PC-3 (cell line): ENCODE data around the gene CMTM4.

Experiments used
- EZH2 ChIP-seq: fragments of 300-600 bp; sonication (generic); IDR thresholded peaks from one replicate; pipeline ENCODE4 v1.6.1; 2017; ENCODE audit warnings: antibody characterized with exemption, mild to moderate bottlenecking, low read length; ENCODE audit not compliant: unreplicated experiment
- EZH2phosphoT487 ChIP-seq: fragments of 300-600 bp; sonication (generic); IDR thresholded peaks from 2 replicates; pipeline ENCODE4 v1.6.1; 2018; ENCODE audit warnings: mild to moderate bottlenecking, antibody characterized with exemption, low read length, borderline replicate concordance
- TF ChIP-seq, protein P1 (sequence below): fragments of 300-600 bp; sonication (generic); conservative IDR thresholded peaks from 2 replicates; pipeline ENCODE4 v1.5.1; 2017; ENCODE audit warnings: antibody characterized with exemption, low read depth, mild to moderate bottlenecking, low read length

DNA sequence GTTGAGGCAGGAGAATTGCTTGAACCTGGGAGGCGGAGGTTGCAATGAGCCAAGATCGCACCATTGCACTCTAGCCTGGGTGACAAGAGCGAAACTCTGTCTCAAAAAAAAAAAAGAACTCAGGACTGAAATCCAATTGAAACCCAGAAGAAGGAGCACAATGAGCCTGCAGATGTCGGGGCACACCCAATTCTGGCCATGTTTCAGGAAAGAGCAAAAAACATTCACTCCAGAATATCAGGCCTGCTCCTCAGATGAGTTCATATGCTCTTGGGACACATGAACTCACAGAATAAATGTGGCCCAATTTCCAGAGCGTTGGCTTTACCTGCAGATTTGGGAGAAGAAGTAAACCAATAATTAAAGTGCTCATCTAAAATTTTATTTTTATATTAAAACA, 120.2 kb downstream of the CMTM4 start:
- TF ChIP-seq, protein P1, sequence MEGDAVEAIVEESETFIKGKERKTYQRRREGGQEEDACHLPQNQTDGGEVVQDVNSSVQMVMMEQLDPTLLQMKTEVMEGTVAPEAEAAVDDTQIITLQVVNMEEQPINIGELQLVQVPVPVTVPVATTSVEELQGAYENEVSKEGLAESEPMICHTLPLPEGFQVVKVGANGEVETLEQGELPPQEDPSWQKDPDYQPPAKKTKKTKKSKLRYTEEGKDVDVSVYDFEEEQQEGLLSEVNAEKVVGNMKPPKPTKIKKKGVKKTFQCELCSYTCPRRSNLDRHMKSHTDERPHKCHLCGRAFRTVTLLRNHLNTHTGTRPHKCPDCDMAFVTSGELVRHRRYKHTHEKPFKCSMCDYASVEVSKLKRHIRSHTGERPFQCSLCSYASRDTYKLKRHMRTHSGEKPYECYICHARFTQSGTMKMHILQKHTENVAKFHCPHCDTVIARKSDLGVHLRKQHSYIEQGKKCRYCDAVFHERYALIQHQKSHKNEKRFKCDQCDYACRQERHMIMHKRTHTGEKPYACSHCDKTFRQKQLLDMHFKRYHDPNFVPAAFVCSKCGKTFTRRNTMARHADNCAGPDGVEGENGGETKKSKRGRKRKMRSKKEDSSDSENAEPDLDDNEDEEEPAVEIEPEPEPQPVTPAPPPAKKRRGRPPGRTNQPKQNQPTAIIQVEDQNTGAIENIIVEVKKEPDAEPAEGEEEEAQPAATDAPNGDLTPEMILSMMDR = no peak
- TF ChIP-seq EZH2 = no peak
- TF ChIP-seq EZH2phosphoT487 = no peak
